Jurkat, Clone E6-1 (cell line): Measurements from ENCODE around the gene CDX2.
A peak's percentile ranks its signal among the peaks of the same experiment; 100 is the strongest.

Source experiments
- DNase-seq: peaks from one replicate; pipeline ENCODE4 v3.0.0-alpha.2; 2011; ENCODE audit warnings: low read depth, low spot score
- H3K4me3 ChIP-seq: 2 replicates; pipeline ENCODE4 v1.5.1; 2011; ENCODE audit warnings: mild to moderate bottlenecking, low read length, control low read depth, moderate library complexity

Gene CDX2

DNA sequence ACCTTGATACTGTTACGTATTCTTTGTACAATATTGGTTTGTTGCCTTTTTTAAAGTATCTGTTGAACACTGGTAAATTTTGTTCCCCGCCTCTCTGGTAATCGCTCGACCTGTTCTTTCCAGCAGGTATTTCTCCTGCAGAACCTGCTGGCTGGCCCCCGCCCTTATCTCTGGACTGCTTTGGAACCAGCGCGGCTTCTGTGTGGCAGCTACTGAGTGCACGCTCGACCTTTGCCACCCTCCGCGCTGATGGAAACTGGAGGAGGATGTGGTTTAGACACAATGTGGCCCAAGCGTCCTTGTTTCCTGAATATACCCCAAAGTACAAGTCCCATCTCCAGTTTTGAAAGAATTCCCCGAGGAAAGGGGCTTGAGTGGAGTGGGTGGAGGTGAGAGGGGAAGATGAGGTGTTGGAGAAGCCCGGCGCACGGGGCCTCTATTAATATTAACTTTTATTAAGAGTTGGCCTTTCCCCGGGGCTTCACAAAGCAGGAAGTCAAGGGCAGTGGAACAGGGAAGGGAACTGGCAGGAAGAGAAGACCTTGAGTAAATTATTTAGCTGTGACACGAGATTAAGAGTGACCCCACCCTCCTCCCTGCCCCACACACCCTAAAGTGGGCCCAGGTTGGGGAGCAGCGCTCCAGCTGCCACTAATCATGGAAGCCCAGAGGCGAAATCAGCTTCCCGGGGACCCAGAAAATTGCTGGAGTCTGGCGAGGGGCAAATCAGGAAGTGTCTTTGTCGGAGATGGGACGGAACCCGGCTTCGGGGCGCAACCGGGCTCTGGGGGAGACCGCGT, 16.0 kb downstream of the CDX2 start:
- DNase-seq: no peak
- H3K4me3 ChIP-seq: peak overlapping the region; percentile 40; the same call in 1 of the 2 replicates

DNA sequence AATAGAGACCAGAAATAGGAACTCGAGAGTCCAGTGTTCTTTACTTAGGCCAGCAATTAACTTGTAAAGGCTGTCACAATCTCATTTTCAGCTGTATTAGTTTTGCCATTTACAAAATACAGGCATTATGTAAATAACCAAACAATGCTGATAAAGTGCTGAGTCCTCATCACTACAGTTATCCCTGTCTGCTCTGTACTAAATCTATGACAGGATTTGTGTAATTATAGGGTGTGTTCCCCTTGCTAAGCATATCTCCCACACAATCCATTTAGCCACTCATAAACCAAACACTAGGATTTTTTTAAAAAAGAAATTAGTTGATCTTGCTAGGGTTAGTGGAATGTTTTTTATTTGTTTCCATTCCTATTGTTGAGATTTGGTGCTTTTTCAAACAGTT, 26.1 kb downstream of the CDX2 start:
- no peak overlapping the region for H3K4me3 ChIP-seq
- no peak for DNase-seq

DNA sequence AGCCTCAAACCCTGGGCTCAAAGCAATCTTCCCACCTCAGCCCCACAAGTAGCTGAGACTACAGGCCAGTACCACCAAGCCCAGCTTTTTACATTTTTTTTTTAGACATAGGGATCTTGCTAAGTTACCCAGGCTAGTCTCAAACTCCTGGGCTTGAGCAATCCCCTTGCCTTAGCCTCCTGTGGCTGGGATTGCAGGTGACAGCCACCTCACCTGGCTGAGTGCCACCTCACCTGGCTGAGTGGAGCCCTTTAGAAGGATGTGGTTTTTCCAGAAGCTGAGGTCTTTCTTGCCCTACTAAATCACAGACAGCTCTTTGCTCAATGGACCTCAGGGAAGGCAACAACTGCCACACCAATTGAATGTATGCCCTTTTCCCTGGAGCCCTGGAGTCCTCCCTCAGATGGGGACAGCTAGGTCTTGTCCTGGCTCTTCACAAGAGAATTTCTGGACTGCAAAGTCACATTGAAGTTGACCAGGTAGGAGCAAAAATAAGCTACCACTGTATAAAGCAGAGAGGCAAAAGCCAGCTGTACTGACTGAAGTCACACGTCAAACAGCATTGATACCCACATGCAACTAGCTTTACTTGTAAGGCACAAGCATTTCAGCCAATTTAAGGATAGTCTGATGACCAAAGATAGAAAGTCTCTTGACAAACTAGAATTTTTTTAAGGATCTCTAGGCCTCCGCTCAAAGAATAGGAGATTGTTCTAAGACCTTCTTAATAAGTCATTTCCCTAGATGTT, 35.4 kb downstream of the CDX2 start:
- DNase-seq: no peak
- no peak overlapping the region for H3K4me3 ChIP-seq

DNA sequence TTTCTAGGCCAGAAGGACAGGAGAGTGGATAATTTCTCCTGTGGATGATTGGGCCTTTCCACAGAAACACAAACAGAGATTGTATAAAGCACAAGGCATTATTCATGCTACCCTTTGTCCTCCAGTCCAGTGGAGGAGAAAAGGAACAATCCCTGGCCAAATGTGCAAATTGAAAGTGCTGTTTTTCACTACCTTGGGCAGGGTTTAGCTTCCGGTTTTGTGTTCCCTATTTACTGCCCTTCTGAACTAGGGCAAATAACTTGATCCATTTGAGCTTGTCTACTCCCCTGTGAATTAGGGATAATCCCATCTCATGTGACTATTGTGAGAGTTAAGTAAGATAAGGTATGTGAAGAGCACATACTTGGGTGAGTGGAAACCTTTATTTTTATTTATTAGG, 36.0 kb downstream of the CDX2 start:
- no peak overlapping the region for H3K4me3 ChIP-seq
- DNase-seq: no peak

DNA sequence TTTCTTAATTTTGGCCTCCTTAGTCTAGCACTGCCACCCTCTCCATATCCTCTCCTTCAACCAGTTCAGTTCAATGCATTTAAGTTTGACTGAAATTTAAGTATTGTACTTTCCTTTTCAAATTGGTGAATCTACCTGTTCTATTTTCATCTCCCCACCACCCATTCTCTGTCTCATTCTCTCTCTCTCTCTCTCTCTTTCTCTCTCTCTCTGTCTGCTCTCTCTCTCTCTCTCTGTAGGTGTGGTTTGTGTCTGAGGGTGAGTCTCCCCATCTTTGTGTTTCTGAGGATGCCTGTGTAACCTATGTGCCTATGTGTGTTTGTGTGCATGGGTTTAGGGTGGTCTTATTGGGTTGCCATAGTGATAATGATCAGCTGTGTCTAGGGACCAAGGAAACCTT, 39.2 kb downstream of the CDX2 start:
- H3K4me3 ChIP-seq: no peak overlapping the region
- DNase-seq: no peak

DNA sequence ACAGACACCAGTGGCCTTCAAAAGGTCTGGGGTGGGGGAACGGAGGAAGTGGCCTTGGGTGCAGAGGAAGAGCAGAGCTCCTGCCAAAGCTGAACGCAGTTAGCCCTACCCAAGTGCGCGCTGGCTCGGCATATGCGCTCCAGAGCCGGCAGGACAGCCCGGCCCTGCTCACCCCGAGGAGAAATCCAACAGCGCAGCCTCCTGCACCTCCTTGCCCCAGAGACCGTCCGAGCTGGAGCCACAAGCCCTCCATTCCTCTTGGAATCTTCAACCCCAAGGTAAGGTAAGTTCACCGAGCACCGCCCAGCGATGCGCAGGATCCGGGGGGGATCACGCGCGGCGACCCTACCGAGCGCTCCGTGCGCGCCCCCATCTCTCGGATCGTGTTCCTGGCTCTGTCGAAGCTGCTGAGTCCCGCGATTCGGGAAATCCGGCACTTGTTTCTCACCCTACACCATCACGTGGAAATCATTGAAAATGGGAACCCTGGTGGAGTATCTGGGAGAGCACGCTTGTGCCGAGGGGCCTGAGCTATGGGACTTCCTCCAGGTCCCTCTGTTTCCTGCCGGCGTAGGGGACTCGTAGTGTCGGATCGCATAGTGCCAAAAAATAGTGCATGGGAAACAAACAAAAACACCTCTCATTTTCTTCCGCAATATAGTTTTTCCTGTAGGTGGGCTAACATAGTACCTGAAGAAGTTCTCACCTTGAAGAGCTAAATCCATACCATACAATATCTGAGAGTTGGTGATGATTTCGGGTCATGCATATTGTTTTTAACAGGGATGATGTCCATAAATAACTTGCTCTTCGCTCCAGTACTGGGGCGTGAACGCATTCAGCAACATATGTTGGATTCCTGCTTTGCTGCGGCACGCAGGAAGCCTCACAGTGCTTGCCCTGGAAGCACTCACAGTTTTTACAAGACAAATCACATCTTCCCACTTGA, 40.0 kb downstream of the CDX2 start:
- no peak overlapping the region for H3K4me3 ChIP-seq
- DNase-seq: no peak

DNA sequence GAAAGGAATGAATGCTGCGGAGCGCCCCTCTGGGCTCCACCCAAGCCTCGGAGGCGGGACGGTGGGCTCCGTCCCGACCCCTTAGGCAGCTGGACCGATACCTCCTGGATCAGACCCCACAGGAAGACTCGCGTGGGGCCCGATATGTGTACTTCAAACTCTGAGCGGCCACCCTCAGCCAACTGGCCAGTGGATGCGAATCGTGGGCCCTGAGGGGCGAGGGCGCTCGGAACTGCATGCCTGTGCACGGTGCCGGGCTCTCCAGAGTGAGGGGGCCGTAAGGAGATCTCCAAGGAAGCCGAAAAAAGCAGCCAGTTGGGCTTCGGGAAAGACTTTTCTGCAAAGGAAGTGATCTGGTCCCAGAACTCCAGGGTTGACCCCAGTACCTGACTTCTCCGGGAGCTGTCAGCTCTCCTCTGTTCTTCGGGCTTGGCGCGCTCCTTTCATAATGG, 40.7 kb downstream of the CDX2 start:
- no peak for DNase-seq
- no peak overlapping the region for H3K4me3 ChIP-seq

DNA sequence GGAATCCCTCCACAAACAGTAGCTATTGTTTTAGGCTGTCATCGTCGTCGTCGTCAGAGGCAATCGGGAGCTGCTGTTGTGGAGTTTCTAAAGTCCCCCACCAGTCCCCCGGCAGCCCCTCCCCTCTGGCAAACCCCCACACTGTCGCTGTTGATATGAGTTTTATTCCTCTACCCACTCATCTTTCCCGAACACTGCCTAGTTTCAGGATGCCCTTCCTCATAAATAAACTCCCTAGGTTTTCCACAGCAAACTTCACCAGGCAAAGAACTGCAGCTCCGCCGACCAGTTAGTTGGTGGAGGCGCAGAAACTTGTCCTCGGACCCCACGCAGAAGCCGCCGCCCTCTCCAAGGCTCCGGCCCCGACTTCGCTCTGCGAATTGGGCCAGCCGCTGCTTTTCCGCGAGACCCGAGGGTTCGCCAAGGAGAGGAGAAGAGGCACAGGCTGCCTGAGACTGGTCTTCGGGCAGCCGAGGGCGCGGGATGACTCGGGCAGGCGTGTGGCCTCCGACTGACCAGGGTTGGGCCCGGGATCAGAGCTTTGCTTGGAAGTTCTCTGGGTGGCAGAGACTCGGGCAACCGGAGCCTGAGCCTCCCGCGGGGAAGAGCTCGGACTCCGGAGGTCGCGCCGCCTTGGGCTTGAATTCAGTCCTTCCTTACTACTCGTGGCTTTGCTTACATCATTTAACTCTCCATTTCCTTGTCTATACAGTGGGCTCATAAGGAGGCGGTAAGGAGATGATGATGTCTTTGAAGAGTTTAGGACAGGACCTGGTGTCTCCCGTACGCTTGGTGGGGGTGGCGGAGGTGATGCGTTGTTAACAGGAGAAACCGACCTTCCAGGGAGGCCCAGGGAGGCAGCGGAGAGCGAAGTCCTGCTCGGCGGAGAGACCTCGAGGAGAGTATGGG, 41.4 kb downstream of the CDX2 start:
- no peak overlapping the region for H3K4me3 ChIP-seq
- DNase-seq: no peak

DNA sequence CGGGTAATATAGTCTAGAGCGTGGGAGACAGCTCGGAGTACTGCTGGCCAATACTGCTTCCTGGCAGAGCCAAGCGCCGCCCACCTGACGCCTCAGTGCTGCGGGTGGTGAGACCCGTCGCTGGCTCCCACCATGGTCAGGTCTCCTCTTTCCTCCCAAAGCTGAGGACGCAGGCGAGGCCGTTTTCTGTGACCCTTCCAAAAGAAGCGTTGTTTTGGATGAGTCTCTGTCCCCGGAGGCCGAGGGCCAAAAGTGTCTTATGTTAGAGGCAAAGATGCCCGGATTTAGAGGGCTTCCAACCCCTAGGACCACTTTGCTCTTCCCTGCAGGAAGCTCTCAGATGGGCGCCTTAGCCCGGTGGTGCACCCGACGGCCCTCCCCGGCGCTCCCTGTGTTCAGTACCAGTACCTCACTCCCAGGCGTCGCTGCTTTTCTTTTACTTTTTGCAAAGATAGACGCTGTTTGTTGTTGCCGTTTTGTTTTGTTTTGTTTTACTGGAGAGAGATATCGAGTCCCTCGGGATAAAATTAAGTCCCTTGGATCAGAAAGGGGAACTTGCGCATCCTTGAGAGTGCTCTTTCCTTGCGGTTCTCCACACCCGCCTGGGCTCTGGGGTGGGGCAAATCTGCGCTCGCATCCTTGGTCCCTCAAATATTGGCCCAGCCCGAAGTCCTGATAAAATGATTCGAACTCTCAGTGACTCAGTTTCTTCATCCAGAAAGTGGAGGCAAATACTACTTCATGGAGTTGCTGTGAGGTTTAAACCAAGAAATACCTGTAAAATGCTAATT, 42.3 kb downstream of the CDX2 start:
- no peak overlapping the region for H3K4me3 ChIP-seq
- no peak for DNase-seq

DNA sequence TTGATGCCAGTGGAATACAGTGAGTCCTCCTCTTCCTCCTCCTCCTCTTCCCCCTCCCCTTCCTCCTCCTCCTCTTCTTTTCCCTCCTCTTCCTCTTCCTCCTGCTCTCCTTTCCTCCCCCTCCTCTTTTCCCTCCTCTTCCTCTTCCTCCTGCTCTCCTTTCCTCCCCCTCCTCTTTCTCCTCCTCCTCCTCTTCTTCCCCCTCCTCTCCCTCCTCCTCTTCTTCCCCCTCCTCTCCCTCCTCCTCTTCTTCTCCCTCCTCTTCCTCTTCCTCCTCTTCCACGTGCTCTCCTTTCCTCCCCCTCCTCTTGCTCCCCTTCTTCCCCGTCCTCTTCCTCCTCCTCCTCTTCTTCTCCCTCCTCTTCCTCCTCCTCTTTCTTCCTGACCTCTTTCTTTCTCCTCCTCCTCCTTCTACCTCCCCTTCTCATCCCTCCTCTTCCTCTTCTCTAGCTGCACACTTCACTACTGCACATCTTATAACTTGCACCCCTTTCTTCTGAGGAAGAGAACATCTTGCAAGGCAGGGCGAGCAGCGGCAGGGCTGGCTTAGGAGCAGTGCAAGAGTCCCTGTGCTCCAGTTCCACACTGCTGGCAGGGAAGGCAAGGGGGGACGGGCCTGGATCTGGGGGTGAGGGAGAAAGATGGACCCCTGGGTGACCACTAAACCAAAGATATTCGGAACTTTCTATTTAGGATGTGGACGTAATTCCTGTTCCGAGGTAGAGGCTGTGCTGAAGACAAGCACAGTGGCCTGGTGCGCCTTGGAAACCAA, 43.7 kb downstream of the CDX2 start:
- no peak overlapping the region for H3K4me3 ChIP-seq
- DNase-seq: no peak

DNA sequence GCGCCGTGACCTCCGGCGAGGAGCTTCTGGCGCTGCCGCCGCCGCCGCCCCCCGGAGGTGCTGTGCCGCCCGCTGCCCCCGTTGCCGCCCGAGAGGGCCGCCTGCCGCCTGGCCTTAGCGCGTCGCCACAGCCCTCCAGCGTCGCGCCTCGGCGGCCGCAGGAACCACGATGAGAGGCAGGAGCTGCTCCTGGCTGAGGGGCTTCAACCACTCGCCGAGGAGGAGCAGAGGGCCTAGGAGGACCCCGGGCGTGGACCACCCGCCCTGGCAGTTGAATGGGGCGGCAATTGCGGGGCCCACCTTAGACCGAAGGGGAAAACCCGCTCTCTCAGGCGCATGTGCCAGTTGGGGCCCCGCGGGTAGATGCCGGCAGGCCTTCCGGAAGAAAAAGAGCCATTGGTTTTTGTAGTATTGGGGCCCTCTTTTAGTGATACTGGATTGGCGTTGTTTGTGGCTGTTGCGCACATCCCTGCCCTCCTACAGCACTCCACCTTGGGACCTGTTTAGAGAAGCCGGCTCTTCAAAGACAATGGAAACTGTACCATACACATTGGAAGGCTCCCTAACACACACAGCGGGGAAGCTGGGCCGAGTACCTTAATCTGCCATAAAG, 44.5 kb downstream of the CDX2 start:
- H3K4me3 ChIP-seq: no peak overlapping the region
- DNase-seq: no peak

DNA sequence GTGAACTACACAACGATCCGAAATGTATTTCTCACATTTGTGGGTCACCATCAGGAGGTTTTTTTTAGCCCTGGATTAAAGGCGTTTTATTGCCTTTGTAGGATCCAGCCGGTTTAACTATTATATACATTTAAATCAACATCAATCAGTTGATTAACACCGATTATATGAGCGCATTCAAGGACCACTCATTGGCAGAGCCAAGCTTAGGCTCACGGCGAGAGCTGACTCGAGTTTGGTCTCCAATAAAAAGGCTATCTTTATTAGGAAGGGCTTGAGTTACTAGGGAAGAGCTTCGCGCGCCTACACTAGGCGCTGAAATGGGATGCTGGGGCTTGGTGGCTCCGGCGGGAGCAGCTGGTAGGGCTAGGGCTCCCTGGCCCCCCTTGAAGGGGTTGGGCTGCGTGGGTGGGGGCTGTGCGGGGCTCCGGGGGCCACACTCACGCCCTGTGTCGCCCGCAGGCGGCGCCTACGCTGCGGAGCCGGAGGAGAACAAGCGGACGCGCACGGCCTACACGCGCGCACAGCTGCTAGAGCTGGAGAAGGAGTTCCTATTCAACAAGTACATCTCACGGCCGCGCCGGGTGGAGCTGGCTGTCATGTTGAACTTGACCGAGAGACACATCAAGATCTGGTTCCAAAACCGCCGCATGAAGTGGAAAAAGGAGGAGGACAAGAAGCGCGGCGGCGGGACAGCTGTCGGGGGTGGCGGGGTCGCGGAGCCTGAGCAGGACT, 45.2 kb downstream of the CDX2 start:
- DNase-seq: no peak
- no peak overlapping the region for H3K4me3 ChIP-seq

DNA sequence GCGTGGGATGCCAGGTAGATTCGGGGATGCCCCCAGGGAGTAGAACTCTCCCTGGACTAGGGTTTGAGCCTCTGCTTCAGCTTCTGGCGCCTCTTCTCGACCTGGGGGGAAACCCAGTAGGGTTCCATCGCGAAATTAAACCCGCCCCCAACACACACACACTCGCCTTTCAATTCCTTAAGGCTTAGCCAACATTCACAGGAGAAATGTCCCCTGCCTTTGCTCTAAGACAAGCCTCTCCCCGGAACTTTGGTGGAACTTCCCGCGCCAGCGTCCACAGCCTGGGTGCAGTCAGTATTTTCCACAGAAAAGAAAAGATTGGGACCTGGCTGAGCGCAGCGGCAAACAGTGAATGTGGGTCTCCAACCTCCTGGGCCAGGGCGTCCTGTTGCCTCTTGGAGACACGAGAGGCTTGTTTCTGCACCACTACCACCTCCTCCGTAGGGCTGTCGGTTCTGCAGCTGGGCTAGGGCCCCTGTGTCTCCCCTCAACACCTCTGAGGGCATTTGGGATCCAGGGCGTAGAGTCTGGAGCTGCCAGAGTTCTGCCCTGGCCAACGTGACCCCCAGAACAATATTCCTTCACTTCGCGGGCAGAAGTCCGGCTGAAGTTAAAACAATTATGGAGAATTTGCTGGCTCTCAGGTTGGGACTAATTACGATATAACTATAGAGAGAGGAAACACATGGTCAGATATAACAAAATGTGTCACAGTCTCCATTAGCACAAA, 46.1 kb downstream of the CDX2 start:
- H3K4me3 ChIP-seq: no peak overlapping the region

DNA sequence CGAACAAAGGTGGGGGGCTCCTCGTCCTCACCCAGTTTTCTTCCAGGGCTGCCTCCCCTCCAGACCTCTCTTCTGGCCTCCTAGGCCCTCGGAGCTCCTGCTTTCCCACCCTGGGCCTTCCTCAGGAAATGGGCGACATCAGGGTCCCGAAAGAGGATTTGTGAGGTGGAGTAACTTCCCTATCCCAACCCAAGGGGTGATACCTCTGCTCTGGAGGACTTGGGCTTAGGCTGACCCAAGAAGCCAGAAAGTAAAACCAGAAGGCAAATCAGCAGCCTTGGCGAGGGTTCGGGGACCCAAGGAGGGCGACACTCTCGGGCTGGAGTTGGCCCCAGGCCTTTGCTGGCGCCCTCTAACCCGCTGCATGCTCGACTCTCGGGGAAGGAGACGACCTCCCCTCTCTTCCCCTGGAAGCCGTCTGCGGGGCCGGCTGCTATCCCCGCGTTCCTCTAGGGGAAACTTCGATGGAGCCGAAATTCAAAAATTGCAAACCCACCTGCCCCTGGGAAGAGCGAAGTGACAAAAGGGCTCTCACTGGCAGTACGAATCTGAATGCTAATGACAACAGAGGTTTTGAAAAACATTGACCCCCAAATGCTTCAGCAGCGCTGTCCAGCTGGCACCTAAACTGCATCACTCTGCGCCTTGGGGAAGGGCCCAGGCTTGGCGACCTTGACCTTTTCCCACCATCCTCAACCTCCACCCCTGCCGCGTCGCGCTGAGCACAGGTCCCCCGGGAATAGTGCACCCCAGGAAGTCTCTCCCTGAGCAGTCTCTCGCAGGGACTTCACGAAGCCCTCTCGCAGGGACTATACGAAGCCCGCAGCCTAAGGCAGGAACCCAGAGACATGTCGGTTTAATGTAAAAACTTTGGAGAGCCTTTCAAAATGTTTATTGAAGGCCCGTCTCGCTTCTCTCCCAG, 46.9 kb downstream of the CDX2 start:
- no peak for DNase-seq
- no peak overlapping the region for H3K4me3 ChIP-seq

More for the DNA sequence above, 46.1 kb downstream of the CDX2 start:
- DNase-seq: no peak
